Left renal cortex interstitium (tissue), 4 donors: ENCODE data around the gene TEX47. TPM values are rescaled to one million over a fixed set of nuclear protein-coding genes. Genes with fewer than 3 reads are reported as not detected.
A peak's percentile ranks its signal among the peaks of the same experiment; 100 is the strongest.

Experiments used
- DNase-seq, 4 donors: peaks; one replicate each; pipeline ENCODE4 v3.0.0-alpha.2; 2013; ENCODE audit warnings: low read depth in 4 of 4, low spot score in 2 of 4, missing footprints in 1 of 4
- polyA plus RNA-seq, 4 donors: library from polyadenylated mRNA; unstranded; fragments of 120-200 nt; gene quantifications; one replicate each; pipeline ENCODE4 v1.2.1, GENCODE V29; 2013; ENCODE audit not compliant: insufficient read length in 4 of 4

TEX47 gene
- not detected for polyA plus RNA-seq

DNA sequence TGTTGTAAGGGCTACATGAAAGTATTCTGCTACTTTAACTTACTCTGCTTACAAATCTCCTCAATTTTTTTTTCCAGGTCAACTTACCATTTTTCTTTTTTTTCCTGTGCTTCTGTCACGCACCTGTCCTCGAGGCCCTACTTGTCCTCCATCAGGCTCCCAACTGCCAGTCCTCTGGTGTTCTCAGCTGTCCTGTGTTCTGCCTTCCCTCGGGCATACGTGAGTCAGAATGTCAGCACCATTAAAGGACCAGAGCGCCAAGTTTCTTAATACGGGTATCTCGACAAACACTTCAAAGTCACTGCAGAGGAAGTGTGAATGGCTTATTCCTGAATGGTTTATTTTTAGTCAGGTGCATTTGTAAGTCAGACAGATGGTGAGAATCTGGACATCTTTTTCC, at the start of gene TEX47:
TSS of gene TEX47 (minus strand) at position 185 of the 400 bp plus-strand sequence. CDS start 795 bp downstream, outside the sequence.
- DNase-seq, result no peak

DNA sequence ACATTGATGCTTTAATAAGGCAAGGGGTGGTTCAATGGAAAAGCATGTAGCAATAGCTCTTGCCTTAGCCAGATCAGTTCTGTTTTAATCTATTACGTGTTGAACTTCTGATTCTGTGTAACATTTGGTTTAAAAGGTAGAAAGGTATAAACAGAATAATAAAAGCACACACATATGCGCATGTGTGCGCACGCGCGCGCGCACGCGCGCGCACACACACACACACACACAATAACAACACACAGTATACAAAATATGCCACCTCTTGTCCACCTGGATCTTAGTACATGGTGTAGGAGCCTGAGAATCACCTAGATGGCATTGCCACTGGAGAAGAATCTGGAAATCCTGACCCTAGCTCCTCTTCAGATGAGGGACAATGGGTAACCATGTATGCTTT, 49.6 kb upstream of the TEX47 start:
- no peak for DNase-seq

DNA sequence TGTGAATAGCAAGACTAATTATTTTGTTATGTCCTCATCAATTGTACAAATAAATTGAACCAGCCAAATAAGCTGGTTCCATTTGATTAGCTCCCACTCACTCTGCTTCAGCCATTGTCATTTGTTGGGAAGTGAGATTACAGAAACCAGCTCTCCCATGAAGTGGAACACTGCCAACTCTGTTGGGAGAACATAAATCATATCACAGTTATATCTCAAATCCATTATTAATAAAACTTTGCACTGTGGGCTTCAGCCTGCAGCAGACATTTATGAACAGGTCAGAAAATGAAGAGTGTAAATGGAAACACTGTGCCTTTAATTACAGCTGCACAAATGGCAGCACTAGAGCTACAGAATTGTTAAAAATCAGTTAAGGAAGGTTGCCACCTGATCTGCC, 46.7 kb upstream of the TEX47 start:
- no peak for DNase-seq

DNA sequence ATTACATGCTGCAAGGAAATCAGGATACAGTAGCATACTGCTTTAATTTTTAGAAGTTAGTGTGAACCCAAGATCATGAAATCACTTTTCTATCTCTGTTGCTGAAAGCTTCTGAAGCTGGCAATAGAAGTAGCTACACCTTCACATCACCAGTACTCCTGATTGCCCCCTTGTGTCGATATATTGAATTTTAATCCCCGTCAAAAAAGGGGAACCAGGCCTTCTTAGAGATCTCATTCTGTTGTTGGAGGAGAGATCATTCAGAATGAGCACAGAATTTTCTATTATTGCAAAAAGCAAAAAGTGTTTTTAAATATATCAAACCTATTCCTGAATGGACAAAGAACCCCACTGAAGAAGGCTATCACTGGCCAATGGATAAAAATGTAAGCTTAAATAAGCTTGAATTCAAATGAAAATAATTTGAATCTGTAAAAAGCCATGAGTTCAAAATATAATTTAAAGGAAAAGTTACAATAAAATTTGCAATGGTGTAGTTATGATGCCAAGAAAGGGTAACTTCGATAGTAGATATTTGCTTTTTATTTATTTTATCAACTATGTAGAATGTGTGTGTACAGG, 39.7 kb upstream of the TEX47 start:
- DNase-seq, result peak in 1 of 4 donors; percentile 17

DNA sequence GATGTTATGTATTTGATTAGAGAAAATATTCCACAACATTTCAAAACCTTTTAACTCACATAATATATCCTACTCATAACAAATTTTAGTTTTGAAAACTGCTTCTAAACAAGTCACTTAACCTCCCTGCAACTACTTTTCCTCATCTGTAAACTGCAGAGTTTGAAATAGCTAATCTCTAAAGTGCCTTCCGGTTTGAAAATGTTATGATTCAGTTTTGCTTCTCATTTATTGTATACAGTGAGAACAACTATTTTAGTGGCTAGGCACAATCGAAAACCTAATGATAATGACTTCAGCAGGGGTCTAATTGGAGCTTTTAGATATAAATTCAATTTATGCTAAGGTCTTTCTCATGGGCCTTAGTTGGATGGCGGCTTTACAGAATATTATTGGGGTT, 30.7 kb upstream of the TEX47 start:
- DNase-seq, result no peak

DNA sequence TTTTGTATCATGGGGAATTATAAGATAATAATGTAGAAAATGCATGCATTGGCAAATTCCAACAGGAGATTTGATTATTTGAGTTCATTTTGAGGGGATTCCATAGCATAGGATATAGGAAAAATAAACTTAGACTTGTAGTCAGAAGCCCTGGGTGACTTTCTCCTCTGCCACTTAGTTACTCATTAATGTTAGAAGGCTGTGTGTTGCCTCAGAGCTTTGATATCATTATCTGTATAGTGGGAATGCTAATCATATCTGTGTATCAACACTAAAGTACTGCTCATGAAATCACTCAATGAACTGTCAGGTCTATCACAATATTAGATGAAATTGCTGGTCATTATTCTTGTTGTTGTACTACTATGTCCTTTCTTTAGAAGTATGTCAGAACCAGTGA, 23.0 kb upstream of the TEX47 start:
- no peak for DNase-seq

DNA sequence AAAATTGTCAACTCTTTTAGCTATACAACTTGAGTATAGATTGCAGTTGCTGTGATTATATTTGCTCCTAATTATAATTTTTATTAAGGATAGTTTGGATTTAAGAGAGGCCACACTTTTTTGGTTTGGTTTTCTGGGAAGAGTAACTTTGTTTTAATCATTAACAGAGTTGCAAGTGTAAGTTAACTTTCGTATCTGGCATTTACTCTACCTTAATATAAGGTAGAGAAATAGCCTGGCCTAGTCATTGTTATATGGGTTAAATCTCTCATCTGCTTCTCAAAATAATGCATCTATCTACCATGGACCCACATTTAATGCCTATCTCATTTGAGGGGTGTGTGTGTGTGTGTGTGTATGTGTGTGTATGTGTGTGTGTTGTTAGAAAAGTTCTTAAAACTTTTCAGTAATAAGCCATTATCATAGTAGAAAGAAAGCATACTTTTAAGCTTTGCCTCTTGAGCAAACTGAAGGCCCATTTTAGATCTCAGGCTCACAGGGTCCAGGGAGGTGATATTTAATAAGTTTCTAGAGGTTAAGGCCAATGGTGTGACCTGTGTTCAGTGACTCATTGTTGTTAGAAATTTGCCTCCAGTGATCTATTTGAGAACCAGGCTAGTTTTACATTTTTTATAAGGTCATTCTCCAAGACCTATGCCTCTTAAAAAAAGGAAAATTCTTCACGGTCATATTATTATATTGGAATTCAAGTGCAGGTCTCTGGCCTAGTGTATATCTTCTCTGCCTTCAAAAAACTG, 10.9 kb upstream of the TEX47 start:
- no peak for DNase-seq

DNA sequence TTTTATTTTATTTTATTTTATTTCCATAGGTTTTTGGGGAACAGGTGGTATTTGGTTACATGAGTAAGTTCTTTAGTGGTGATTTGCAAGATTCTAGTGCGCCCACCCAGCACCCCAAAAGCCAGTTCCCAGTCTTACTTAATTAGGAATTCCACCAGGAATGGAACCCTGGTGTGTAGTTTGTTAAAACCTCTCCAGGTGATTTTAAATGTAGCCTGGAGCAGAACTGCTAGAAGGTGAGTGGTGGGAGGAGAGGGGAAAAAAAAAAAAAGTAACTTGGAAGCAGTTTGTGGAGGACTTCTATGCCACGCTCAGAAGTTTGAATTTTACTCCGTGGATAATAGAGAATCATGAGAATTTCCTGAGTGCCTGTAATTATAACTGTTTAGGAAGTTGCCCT, 5.5 kb upstream of the TEX47 start:
- DNase-seq, result no peak

DNA sequence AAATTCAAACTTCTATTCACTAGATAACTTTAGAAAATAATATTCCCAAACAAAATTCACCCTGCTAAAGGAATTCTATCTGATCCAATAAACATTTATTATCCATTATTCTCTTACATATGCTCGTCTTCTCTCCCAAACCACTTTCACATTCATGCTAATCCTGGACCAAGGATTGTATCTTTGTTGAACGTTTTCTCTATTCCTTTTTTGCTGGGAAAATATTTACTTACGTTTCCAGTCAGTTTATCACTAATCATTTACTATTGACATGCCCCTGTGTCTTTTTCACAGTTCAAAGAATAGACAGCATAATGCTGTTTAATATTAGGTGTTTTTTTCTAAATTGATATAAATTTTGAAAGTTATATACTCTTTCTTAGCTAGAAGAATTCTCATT, 3.2 kb downstream of the TEX47 start:
- DNase-seq, result no peak

DNA sequence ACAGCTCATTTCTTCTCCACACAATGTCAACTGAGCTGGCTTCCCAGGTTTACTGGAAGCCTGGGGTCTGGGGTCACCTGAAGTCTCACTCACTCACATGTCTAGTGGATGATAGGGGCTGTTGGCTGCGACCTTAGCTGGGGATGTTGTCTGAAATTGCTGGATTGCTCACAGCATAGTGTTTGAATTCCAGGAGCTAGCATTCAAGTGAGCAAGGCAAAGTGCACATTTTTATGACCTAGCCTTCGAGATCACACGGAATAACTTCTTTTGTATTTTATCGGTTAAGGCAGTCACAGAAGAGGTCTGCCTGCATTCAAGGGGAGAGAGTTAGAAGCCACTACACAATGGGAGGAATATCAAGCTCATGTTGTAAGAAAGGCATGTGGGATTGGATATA, 3.6 kb downstream of the TEX47 start:
- no peak for DNase-seq

DNA sequence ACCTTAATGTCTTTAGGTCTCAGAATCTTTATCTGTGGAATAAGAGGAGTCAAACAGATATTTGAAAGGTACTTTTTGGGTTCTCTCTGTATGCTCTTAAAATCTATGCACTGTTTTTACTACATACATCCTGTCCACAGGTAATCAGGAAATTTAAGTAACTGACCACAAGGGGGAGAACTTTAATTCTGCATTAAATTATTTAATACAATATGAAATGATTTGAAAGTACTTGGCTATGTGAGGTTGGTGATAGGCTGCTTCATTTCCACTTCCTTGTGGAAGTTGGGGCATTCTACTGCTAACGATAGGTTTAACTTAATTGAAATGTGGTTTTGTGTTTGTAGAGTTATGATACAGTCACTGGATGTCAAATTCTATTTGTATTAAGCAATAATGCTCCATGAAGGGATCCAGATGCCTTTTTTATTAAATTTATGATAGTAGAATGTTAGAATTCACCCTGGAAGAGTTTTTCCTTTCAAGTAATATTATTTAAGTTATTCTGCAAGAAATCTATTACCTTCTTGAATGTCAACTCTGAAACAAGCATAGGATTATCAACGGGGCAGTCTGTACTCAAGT, 6.0 kb downstream of the TEX47 start:
- DNase-seq, result no peak

DNA sequence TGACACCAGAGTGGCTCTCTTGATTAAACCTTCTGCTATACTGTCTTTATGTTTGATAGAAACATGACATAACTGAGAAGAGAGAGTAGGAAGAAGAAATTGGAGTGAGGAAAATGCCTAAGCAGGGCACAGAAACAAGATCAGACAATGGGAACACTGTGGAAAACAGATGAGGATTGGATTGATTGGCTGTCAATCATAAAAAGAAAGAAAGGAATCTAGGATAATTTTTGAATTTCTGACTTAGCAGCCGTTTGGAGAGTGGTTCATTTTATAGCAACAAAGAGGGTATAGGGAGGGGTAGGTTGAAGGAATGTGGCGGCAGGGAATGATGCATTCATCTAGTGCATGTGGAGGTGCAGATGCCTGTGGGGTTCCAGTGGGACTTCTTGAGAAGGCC, 7.8 kb downstream of the TEX47 start:
- DNase-seq, result no peak

DNA sequence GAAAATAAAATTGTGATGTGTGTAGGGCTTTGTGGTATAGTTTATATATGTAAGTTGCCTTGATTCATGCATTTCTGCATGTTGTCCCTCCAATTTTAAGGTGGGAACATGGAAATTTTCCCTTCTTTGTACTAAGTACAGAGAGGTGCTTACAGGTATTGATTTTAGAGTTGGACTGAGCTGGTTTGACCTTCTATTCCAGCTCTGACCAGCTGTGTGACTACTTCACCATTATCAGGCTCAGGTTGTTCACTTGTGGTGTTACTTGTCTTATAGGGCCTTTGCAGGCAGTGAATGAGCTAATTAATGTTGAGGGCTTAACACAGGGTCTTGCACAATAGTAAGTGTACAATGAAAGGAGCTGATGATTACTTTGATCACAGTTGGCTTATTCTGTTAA, 19.7 kb downstream of the TEX47 start:
- DNase-seq, result no peak

DNA sequence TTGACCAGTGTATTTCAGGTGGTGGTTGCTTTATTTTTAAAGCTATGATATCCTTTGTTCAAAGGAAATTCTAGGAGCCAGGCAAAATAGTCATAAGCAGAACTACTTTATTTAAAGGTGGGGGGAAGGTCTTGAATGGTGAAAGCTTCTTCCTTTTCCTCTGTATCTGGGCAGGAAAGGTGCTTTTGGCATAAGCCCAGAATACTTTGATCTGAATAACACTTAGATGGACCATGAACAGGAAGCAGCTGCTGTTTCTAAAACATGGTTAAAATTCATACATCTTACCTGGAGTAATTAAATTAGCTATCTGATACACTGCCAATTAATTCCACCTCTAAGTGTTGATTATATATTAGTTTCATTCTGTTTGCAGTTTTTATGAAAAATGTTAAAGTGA, 22.8 kb downstream of the TEX47 start:
- DNase-seq, result no peak

DNA sequence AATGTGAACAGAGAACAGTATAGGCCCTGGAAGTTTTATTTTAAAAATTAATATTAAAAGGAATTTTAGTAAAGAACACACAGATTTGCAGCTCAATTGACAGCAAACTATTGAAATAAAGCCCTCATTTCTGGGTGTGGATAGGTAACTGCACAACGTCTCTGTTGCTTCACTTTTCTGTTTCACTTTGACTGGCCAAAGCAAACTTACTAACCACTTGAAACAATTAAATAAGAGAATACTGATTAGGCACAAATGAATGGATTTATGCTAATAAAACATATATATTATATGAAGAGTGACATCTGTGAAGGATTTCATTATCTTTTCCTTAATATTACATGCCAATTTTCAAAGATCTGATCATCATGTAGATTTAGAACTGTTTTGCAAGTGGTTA, 24.1 kb downstream of the TEX47 start:
- DNase-seq, result no peak

DNA sequence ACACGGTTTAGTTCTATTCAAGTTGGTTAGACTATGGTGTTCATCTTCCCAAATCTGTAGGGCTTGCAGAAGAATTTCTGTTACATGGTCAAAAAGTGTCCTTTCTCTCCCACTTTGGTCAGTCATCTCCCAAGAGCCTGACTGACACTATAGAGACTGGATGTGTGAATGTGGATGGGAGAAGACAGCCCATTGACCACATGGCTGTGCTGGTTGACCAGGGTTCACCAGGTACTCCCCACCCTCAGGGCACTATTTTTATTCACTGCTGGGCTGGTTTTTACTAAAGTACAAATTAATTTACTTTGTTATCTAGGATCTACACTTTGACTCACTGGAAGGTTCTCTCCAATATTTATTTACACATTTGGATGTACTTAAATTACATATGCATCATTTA, 33.8 kb downstream of the TEX47 start:
- no peak for DNase-seq

DNA sequence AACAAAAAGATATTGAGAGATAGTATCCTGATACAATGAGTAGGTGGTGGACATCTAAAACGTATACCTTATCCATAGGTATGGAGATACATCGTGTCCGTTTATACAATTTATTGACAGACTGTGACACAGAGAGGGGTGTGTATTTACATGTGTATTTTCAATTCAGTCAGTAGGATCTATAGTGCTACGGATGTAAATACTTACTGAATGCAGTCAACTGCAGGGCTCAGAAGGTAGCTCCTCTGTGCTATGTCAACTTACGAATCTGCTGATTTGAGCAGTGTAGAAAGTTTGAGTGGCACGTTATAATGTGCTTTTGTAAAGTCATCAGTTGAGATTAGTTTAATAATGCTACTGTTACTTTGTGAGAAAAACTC, 35.4 kb downstream of the TEX47 start:
- DNase-seq, result no peak

DNA sequence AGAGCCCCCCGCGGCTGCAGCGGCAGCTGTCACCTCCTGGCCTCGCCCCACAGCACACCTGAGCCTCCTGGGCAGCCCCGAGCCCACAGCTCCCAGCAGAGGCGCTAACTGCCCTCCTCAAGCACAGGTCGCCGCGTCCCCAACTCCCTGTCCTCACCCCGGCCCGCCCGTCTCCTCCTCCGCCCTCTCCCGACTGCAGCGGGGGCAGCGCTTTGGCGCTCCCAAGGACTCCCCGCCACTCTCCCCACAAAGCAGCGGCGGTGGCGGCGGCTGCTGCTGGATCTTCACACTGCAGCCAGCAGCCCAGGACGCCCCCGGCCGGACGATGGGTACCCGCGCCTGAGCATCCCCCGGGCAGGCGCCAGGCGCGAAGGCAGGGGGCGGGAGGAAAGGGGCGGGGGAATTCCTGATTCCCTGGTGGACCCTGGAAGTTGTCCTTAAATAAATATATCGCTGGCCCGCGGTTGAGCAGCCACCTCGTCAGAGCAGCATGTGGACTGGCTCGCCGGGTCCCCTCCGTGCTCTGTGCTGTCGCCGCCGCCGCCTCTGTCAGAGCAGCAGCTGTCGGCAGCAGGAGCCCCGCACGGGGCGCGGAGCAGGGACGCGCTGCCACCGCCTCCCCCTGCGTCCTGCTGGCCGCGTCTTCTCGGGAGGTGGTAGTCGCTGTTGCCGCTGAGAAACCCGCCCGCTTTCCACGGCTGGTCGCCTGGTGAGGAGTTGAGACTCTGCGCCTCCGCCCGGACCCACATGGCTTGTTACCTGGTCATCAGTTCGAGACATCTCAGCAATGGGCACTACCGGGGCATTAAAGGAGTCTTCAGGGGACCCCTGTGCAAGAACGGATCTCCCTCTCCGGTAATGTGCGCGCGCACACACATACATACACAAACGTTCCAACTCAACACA, 36.1 kb downstream of the TEX47 start, which contains the start of gene ZNF804B:
TSS of gene ZNF804B (plus strand) at position 471 of the 906 bp plus-strand sequence. CDS start at position 748, 277 bp downstream.
- peak in 1 of 4 donors; percentile 18 for DNase-seq

DNA sequence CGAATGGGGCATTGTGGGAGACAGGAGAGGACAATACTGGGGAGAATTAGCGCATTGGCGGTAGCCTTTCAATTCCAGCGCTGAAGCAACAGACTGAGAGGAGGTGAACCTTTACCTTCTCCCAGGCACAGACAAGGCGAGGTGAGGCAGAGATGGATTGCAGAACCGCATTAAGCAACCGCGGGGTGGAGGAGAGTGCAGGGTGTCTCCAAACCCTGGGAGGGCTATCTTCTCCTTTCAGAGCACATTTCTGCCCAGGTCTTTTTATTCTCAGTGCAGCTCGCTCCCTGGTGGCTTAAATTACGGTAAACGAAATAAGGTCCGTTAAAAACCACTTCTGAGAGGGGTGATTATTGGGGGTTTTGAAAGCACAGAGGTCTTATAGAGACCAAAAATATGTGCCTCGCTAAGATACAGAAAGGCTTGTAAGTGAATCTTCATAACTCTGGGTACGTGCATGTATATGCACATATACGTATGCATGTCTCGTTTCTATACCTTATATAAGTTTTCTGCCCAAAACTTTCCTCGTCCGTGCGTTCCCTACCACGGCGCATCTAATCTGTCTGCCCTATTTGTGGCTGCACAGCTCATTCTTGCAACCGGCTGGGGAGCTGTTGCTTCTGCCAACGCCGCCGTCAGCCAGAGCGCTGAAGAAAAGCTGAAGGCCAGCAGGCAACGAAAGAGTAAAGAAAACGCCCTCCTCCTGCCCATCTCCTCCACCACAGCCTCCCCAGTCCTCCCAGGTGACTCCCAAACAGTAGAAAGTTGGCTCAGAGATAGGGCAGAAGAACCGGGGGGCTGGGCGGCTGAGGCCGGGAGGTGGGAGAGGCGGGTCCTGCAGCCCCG, 36.9 kb downstream of the TEX47 start:
- peak in 1 of 4 donors; percentile 23 for DNase-seq

DNA sequence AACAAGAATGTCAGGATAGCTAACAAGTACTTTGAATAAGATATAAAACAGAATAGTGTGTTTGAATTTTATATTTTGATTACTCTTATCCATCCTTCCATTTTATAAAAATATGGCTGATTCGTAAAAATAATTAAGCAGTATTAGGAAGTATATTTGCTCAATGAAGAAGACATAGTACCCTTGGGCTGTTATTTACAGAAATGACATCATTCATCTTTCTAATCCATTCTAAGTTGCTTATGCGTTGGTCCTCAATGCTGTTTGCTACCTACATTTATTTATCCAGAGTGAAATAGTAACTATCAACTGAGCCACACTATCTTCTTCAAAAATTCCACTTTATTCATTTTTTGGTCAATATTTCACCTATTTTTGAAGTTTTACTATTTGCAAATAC, 38.2 kb downstream of the TEX47 start:
- no peak for DNase-seq
